HepG2 (cell line): ENCODE results near the gene RPGRIP1. TPM values are rescaled to one million over a fixed set of nuclear protein-coding genes. Genes with fewer than 3 reads are reported as not detected.
A peak's percentile ranks its signal among the peaks of the same experiment; 100 is the strongest.

Source experiments
- AKAP8 ChIP-seq: sonication (generic); formaldehyde crosslinking; IDR thresholded peaks from 2 replicates; pipeline ENCODE4 v1.5.1; 2020; ENCODE audit warnings: mild to moderate bottlenecking, missing genetic modification reagents
- CEBPB ChIP-seq: IDR thresholded peaks from 2 replicates; pipeline ENCODE4 v1.6.1; 2011; ENCODE audit warnings: low read depth, low read length, improper control_type of control experiment, borderline replicate concordance
- CEBPG ChIP-seq: IDR thresholded peaks from 2 replicates; pipeline ENCODE4 v1.6.1; 2016
- GATAD2A ChIP-seq: IDR thresholded peaks from 2 replicates; pipeline ENCODE4 v1.6.1; 2016
- HOXA9 ChIP-seq: sonication (generic); formaldehyde crosslinking; IDR thresholded peaks from 2 replicates; pipeline ENCODE4 v1.8.1; 2022; ENCODE audit warnings: missing genetic modification reagents, mild to moderate bottlenecking, moderate library complexity, borderline replicate concordance
- MIER2 ChIP-seq: IDR thresholded peaks from 2 replicates; pipeline ENCODE4 v1.6.1; 2016; ENCODE audit warnings: missing biosample characterization, missing genetic modification reagents
- MZF1 ChIP-seq: sonication (generic); formaldehyde crosslinking; IDR thresholded peaks from 2 replicates; pipeline ENCODE4 v1.8.1; 2023; ENCODE audit warnings: mild to moderate bottlenecking, missing genetic modification reagents, borderline replicate concordance
- NAIF1 ChIP-seq: sonication (generic); formaldehyde crosslinking; IDR thresholded peaks from 2 replicates; pipeline ENCODE4 v1.5.0; 2020; ENCODE audit warnings: mild to moderate bottlenecking, missing genetic modification reagents, borderline replicate concordance
- NCOA2 ChIP-seq: sonication (generic); formaldehyde crosslinking; IDR thresholded peaks from 2 replicates; pipeline ENCODE4 v1.8.0; 2022; ENCODE audit warnings: inconsistent platforms
- PAF1 ChIP-seq: IDR thresholded peaks from 2 replicates; pipeline ENCODE4 v1.6.1; 2016; ENCODE audit warnings: missing genetic modification reagents, missing compliant biosample characterization
- POGZ ChIP-seq: sonication (generic); formaldehyde crosslinking; IDR thresholded peaks from 2 replicates; pipeline ENCODE4 v1.4.0; 2020; ENCODE audit warnings: mild to moderate bottlenecking, missing genetic modification reagents
- POLR2A ChIP-seq, 2 experiments: IDR thresholded peaks; 2 replicates each; pipeline ENCODE4 v1.6.1; 2011; ENCODE audit warnings: low read depth in 2 of 2, low read length in 2 of 2, mild to moderate bottlenecking in 1 of 2, moderate library complexity in 1 of 2; ENCODE audit not compliant: insufficient read depth in 1 of 2
- POLR2AphosphoS5 ChIP-seq: IDR thresholded peaks from 2 replicates; pipeline ENCODE4 v1.6.1; 2012; ENCODE audit warnings: low read depth, low read length
- RBFOX2 ChIP-seq: fragments of 200-400 bp; formaldehyde crosslinking; IDR thresholded peaks from 2 replicates; pipeline ENCODE4 v1.6.1; 2017; ENCODE audit warnings: low read depth, mild to moderate bottlenecking, low read length
- RBM22 ChIP-seq: fragments of 200-400 bp; formaldehyde crosslinking; optimal IDR thresholded peaks from 2 replicates; pipeline ENCODE3; 2017; ENCODE audit warnings: mild to moderate bottlenecking, low read length, moderate library complexity
- REPIN1 ChIP-seq: sonication (generic); formaldehyde crosslinking; IDR thresholded peaks from 2 replicates; pipeline ENCODE4 v1.8.0; 2022; ENCODE audit warnings: missing genetic modification reagents, low read depth, mild to moderate bottlenecking, borderline replicate concordance
- SIX4 ChIP-seq: sonication (generic); formaldehyde crosslinking; IDR thresholded peaks from 2 replicates; pipeline ENCODE4 v1.4.0; 2020; ENCODE audit warnings: missing genetic modification reagents
- YEATS2 ChIP-seq: sonication (generic); formaldehyde crosslinking; IDR thresholded peaks from 2 replicates; pipeline ENCODE4 v1.4.0; 2020; ENCODE audit warnings: missing genetic modification reagents, borderline replicate concordance
- ZNF224 ChIP-seq: sonication (generic); formaldehyde crosslinking; IDR thresholded peaks from 2 replicates; pipeline ENCODE4 v1.5.0; 2020; ENCODE audit warnings: mild to moderate bottlenecking, missing genetic modification reagents
- ZNF614 ChIP-seq: IDR thresholded peaks from 2 replicates; pipeline ENCODE4 v1.6.1; 2018; ENCODE audit warnings: missing biosample characterization, missing genetic modification reagents, inconsistent platforms, borderline replicate concordance
- ZNF792 ChIP-seq: IDR thresholded peaks from 2 replicates; pipeline ENCODE4 v1.6.1; 2016
- polyA plus RNA-seq, 8 experiments: library from polyadenylated mRNA; depleted of rRNA in 3 of 8; stranded (reverse) in 7 of 8; unstranded in 1 of 8; fragments of >200 nt; fragmentation: Illumina TruSeq in 4 of 8; extraction: Trizol in 4 of 8; gene quantifications; 2 replicates each; pipeline versions ENCODE4 v1.2.1 to v1.2.3, GENCODE V29; 2011 to 2016; ENCODE audit warnings: low read depth in 4 of 8, missing spikeins in 1 of 8, mixed read lengths in 1 of 8; ENCODE audit not compliant: insufficient read depth in 1 of 8
- total RNA-seq, 5 experiments: library from RNA; depleted of rRNA; stranded (reverse); fragments of >200 nt; fragmentation: Illumina TruSeq; extraction: Trizol; gene quantifications; 2 replicates each; pipeline ENCODE4 v1.2.3, GENCODE V29; 2016; ENCODE audit warnings: low read depth in 1 of 5
- TF ChIP-seq, protein P1 (sequence below): sonication (generic); formaldehyde crosslinking; conservative IDR thresholded peaks from 2 replicates; pipeline ENCODE4 v1.8.0; 2022; ENCODE audit warnings: missing genetic modification reagents
- TF ChIP-seq, protein P2 (sequence below): sonication (generic); formaldehyde crosslinking; conservative IDR thresholded peaks from 2 replicates; pipeline ENCODE4 v1.8.1; 2023; ENCODE audit warnings: missing genetic modification reagents
- TF ChIP-seq, protein P3 (sequence below): sonication (generic); formaldehyde crosslinking; IDR thresholded peaks from 2 replicates; pipeline ENCODE4 v1.4.0; 2020; ENCODE audit warnings: missing genetic modification reagents, borderline replicate concordance

RPGRIP1 gene
- total and polyA plus RNA-seq, 2 of the 13 experiments (the other 11 are each of a cell fraction or from before 2014, with no cell fraction given), result 0.13 to 1.1 TPM

DNA sequence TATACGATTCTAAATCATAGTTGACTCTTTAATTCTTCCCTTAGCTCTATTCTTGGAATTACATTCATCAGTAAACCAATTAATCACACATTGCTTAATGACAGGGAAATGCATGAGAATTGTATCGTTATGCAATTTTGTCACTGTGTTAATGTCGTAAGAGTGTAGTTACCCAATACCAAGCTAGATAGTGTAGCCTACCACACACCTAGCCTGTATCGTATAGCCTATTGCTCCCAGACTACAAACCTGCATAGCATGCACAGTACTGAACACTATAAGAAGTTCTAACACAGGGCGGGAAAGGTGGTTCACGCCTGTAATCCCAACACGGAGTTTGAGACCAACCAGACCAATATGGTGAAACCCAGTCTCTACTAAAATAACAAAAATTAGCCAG, 35.3 kb upstream of the RPGRIP1 start (continued):
- TF ChIP-seq, protein P1, sequence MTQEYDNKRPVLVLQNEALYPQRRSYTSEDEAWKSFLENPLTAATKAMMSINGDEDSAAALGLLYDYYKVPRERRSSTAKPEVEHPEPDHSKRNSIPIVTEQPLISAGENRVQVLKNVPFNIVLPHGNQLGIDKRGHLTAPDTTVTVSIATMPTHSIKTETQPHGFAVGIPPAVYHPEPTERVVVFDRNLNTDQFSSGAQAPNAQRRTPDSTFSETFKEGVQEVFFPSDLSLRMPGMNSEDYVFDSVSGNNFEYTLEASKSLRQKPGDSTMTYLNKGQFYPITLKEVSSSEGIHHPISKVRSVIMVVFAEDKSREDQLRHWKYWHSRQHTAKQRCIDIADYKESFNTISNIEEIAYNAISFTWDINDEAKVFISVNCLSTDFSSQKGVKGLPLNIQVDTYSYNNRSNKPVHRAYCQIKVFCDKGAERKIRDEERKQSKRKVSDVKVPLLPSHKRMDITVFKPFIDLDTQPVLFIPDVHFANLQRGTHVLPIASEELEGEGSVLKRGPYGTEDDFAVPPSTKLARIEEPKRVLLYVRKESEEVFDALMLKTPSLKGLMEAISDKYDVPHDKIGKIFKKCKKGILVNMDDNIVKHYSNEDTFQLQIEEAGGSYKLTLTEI, result no peak
- TF ChIP-seq, protein P2, sequence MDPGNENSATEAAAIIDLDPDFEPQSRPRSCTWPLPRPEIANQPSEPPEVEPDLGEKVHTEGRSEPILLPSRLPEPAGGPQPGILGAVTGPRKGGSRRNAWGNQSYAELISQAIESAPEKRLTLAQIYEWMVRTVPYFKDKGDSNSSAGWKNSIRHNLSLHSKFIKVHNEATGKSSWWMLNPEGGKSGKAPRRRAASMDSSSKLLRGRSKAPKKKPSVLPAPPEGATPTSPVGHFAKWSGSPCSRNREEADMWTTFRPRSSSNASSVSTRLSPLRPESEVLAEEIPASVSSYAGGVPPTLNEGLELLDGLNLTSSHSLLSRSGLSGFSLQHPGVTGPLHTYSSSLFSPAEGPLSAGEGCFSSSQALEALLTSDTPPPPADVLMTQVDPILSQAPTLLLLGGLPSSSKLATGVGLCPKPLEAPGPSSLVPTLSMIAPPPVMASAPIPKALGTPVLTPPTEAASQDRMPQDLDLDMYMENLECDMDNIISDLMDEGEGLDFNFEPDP (CRISPR knock-in tag), result 0 out of 2 replicates have a peak, but pooled peaks have one; percentile 14
- TF ChIP-seq GATAD2A (peak; percentile 50; the same call in 1 of the 2 replicates), HOXA9 (no peak), MZF1 (CRISPR knock-in tag) (no peak), REPIN1 (0 out of 2 replicates have a peak, but pooled peaks have one; percentile 44), RBM22 (peak; percentile 91), NAIF1 (CRISPR knock-in tag) (no peak), CEBPB (peak; percentile 95), SIX4 (peak; percentile 45; the same call in 1 of the 2 replicates), ZNF224 (CRISPR knock-in tag) (no peak), RBFOX2 (peak; percentile 4; the same call in 1 of the 2 replicates), POLR2A (IDR thresholded peaks at IDR 0.05; ENCODE audit: insufficient read depth in 1 of 2, low read depth in 2 of 2, low read length in 2 of 2) (peak; percentile 36 to 47; a peak in 2 of 4 replicates), YEATS2 (CRISPR knock-in tag) (0 out of 2 replicates have a peak, but pooled peaks have one; percentile 33), POGZ (CRISPR knock-in tag) (0 out of 2 replicates have a peak, but pooled peaks have one; percentile 28), AKAP8 (CRISPR knock-in tag) (no peak), MIER2 (CRISPR knock-in tag) (0 out of 2 replicates have a peak, but pooled peaks have one; percentile 24), ZNF792 (CRISPR knock-in tag) (0 out of 2 replicates have a peak, but pooled peaks have one; percentile 24), PAF1 (peak; percentile 63), POLR2AphosphoS5 (peak; percentile 46; the same call in 1 of the 2 replicates), ZNF614 (peak; percentile 25; the same call in 1 of the 2 replicates), NCOA2 (peak; percentile 37), CEBPG (CRISPR knock-in tag) (peak; percentile 87)
- TF ChIP-seq, protein P3, sequence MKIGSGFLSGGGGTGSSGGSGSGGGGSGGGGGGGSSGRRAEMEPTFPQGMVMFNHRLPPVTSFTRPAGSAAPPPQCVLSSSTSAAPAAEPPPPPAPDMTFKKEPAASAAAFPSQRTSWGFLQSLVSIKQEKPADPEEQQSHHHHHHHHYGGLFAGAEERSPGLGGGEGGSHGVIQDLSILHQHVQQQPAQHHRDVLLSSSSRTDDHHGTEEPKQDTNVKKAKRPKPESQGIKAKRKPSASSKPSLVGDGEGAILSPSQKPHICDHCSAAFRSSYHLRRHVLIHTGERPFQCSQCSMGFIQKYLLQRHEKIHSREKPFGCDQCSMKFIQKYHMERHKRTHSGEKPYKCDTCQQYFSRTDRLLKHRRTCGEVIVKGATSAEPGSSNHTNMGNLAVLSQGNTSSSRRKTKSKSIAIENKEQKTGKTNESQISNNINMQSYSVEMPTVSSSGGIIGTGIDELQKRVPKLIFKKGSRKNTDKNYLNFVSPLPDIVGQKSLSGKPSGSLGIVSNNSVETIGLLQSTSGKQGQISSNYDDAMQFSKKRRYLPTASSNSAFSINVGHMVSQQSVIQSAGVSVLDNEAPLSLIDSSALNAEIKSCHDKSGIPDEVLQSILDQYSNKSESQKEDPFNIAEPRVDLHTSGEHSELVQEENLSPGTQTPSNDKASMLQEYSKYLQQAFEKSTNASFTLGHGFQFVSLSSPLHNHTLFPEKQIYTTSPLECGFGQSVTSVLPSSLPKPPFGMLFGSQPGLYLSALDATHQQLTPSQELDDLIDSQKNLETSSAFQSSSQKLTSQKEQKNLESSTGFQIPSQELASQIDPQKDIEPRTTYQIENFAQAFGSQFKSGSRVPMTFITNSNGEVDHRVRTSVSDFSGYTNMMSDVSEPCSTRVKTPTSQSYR (CRISPR knock-in tag), result peak; percentile 22; the same call in 1 of the 2 replicates
- TF ChIP-seq, all 625 proteins: peak for 22
